ENCODE data around the gene NXPH1. TPM values are rescaled to one million over a fixed set of nuclear protein-coding genes. Genes with fewer than 3 reads are reported as not detected.

The NXPH1 gene
- total RNA-seq, 1 experiment from 2014 or later: not detected

GRCh38 chr7:8785081-8785480, 351.7 kb downstream of the NXPH1 start:
- no peaks in the 10 kb centered on the region for H3K36me3 ChIP-seq (ENCODE audit: insufficient read depth, low read length, poor library complexity, severe bottlenecking)
- CTCF ChIA-PET: no interaction called here
- intact Hi-C loops (cut with micrococcal nuclease; ENCODE audit: unreplicated experiment): no loop called here
- H3K4me1 ChIP-seq (ENCODE audit: insufficient read depth, low read length, poor library complexity, severe bottlenecking): no peaks in the 10 kb centered on the region
- H3K4me3 ChIP-seq (ENCODE audit: low read depth, low read length, poor library complexity, severe bottlenecking): no peak overlapping the region
- H3K9me3 ChIP-seq (ENCODE audit: low read depth, low read length, poor library complexity, severe bottlenecking): no peaks in the 10 kb centered on the region
- no peak for TF ChIP-seq CTCF (conservative IDR thresholded peaks at IDR 0.05; ENCODE audit: low read depth, low read length)
- no peak overlapping the region for H3K27ac ChIP-seq (ENCODE audit: low read depth, low read length, poor library complexity, severe bottlenecking)
- POLR2A ChIA-PET (ENCODE audit: low non-redundant PET): interaction anchor here (0.6 kb wide), 1 partner anchor 9 kb away, joined by 3 read pairs; no protein-coding TSS in a partner anchor
- peaks cover 4% of the 10 kb centered on the region for H3K27me3 ChIP-seq (replicated peaks; ENCODE audit: insufficient read depth, low read depth, low read length, poor library complexity)
- no peak for DNase-seq (ENCODE audit: low spot score)
- BruUV-seq (replicated peaks): no TSS peak

GRCh38 chr7:8800986-8801385, 367.6 kb downstream of the NXPH1 start:
- intact Hi-C loops (cut with micrococcal nuclease; ENCODE audit: unreplicated experiment): no loop called here
- Histone ChIP-seq H3K27me3 (replicated peaks; ENCODE audit: insufficient read depth, low read depth, low read length, poor library complexity) (peaks cover 4% of the 10 kb centered on the region), H3K4me3 (ENCODE audit: low read depth, low read length, poor library complexity, severe bottlenecking) (no peak overlapping the region), H3K4me1 (ENCODE audit: insufficient read depth, low read length, poor library complexity, severe bottlenecking) (no peaks in the 10 kb centered on the region), H3K9me3 (ENCODE audit: low read depth, low read length, poor library complexity, severe bottlenecking) (no peaks in the 10 kb centered on the region), H3K27ac (ENCODE audit: low read depth, low read length, poor library complexity, severe bottlenecking) (no peak overlapping the region), H3K36me3 (ENCODE audit: insufficient read depth, low read length, poor library complexity, severe bottlenecking) (no peaks in the 10 kb centered on the region)
- TF ChIP-seq CTCF (conservative IDR thresholded peaks at IDR 0.05; ENCODE audit: low read depth, low read length): no peak
- TF ChIP-seq EZH2 (IDR thresholded peaks at IDR 0.05; ENCODE audit: borderline replicate concordance, low read depth, low read length, poor library complexity, severe bottlenecking): no peak
- no TSS peak for BruUV-seq (replicated peaks)
- ChIA-PET CTCF (no interaction called here), POLR2A (ENCODE audit: low non-redundant PET) (no interaction called here)
- no peak for DNase-seq (ENCODE audit: low spot score)

Other genes starting within 250 kb of the NXPH1 start
- gene ICA1, start 171.4 kb upstream of the NXPH1 start, total RNA-seq (2021): not detected in 2 replicates

Measured in A673 (cell line).